HG02571 (cell line): ENCODE results near the gene TRAF3IP1.
"Not testable (repeated sequence)": the region's sequence is repeated elsewhere in the genome, so short reads cannot be mapped to it uniquely, and the experiment has no call there.

Experiments used
- ATAC-seq: cut with Tn5 transposase; IDR thresholded peaks from one replicate; pipeline ENCODE4 v1.9.1; 2021; ENCODE audit warnings: mild to moderate bottlenecking, moderate library complexity; ENCODE audit not compliant: unreplicated experiment

TRAF3IP1 gene

GRCh38 chr2:238338710-238339394, 18.5 kb downstream of the TRAF3IP1 start:
- no peak for ATAC-seq

DNA sequence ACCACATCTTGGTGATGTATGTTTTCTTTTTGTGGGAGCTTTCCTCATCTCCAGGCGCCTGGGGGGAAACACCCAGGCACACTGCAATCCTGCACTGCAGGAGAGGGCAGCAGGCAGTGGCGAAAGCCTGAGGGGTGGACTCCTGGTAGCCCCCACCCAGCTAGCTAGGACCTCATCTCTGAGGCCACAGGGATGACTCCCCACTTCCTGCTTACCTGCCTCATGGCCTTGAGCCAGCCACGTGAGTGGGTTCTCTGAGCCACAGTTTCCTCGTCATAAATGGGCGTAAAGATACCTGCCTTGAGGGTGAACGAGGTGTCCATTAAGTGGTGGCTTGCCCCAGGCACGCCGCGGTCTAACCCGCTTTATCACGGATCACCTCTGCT, 19.1 kb downstream of the TRAF3IP1 start:
- no peak for ATAC-seq

DNA sequence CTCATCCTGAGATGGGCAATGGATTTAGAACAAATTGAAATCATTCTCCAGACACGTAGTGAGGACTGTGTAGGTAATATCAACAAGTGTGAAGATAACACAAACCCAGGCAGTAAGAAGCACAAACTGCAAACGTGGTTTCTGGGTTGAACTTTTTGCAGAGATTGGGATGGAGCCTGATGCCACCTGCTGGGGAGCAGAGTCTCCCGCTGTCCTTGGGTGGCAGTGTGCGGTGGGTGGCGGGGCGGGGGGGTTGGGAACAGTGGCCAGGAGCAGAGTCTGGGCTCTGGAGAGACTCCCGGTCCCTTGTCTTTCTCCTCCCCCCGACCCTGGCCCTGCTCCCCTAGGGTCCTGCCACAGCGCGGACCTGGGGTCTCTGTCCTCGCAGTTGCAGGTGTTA, 19.5 kb downstream of the TRAF3IP1 start:
- ATAC-seq = no peak

GRCh38 chr2:238341536-238341935, 21.2 kb downstream of the TRAF3IP1 start:
- no peak for ATAC-seq

GRCh38 chr2:238344035-238344434, 23.7 kb downstream of the TRAF3IP1 start:
- no peak for ATAC-seq

- ATAC-seq = no peak
Observed at GRCh38 chr2:238344517-238344916, 24.2 kb downstream of the TRAF3IP1 start.

DNA sequence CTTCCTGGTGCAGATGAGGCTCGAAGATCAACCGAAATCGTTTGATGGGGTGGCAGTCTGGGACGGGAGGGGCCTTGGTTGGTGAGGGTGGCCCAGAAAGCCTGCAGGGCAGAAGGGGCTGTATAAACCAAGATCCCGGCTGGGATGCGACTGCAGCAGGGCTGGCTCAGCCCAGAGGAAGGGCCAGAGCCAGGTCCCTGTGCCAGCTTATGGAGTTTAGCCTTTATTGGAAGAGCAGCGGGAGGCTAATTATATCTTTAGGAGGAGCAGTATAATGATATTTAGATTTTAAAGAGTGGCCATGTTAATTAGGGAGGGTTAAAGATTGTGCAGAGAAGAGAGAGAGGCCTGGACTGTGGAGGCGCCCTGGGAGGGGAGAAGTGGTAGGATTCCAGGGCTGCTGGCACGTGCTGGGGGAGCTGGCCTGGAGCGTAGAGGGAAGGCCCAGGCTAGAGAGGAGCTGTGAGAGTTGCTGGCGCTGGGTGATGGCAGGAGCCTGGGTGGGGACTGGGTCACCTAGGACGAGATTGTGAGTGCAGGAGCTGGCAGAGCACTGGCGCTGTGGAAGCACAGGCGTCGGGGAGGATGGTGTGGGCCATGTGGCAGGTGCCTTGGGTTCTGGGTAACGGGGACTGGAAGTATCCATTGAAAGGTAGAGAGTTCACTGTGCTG, 25.1 kb downstream of the TRAF3IP1 start:
- no peak for ATAC-seq

GRCh38 chr2:238346544-238346943, 26.2 kb downstream of the TRAF3IP1 start:
- no peak for ATAC-seq

- ATAC-seq = no peak
Observed at GRCh38 chr2:238350150-238350897, 30.0 kb downstream of the TRAF3IP1 start.

GRCh38 chr2:238351315-238351714, 31.0 kb downstream of the TRAF3IP1 start:
- no peak for ATAC-seq

- ATAC-seq = no peak
Observed at GRCh38 chr2:238352361-238352760, 32.0 kb downstream of the TRAF3IP1 start.

DNA sequence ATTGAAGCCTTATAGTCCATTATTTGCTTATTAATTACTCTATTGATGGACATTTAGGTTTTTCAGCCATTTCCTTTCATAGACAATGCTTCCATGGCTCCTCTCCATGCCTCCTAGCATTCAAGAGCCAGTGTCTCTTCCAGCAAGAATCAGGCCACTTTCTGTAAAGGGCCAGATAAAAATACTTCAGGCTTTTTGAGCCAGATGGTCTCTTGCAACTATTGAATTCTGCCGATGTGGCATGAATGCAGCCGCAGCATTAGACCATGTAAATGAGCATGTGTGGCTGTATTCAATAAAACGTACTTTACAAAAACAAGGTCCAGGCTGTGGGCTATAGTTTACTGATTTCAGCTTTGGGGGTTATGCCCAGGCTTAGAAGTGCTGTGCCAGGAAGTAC, 38.5 kb downstream of the TRAF3IP1 start:
- ATAC-seq = no peak

GRCh38 chr2:238359403-238359802, 39.1 kb downstream of the TRAF3IP1 start:
- ATAC-seq = no peak

DNA sequence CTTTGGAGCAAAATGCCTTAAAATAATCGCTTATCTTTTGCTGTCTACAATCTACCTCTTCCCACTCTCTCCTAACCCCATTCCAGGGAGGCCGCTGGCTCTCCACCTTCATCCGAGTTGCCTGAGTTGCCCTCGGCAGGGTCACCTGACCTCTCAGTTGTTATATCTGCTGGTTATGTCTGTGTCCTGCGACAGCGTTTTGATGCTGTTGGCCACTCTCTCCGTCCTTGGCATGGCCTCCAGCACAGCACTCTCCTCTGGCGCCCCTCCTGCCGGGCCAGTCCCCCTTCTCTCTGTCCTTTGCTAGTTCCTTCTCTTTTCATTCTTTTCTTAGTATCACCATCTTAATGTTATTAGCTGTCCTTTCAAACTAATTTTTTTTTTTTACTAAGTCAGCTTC, 41.6 kb downstream of the TRAF3IP1 start:
- ATAC-seq = no peak

DNA sequence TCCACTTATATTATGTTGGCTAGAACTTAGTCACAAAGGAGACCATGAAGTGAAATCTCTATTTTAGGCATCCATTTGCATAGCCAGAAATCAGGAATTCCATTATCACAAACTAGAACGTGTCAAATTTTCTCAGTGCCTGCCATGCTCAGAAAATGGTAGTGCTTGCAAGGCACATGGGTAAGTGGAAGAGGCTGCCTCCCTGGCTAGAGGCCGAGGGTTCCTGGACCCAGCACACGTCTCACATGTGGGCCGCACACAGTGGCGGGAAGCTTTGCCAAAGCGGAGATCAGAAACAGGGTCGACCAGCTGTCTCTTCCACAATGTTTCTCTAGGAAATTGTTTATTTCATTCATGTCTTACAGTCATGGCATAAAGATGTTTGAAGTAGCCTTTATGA, 42.3 kb downstream of the TRAF3IP1 start:
- ATAC-seq = no peak

DNA sequence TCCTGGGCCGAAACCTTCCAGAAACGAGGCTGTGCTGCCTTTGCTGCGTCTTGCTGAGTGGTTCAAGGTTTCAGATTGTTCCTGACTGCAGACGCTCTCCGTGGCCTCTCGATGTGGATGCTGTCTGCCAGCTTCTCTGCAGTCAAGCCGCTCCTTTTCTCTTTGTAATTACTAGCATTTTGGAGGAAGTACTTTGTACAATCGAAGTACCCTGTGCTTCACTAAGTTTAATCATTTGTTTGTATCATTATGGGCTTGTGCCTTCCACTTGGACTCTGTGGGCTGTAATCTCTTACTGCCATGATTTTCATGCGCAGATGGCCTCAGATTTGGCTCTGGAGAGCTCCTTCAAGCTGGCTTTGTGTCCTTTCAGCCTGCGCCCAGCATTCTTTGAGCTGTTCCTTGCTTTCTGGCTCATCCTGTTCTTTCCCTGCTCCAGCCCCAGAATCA, 49.3 kb downstream of the TRAF3IP1 start:
- ATAC-seq = no peak

DNA sequence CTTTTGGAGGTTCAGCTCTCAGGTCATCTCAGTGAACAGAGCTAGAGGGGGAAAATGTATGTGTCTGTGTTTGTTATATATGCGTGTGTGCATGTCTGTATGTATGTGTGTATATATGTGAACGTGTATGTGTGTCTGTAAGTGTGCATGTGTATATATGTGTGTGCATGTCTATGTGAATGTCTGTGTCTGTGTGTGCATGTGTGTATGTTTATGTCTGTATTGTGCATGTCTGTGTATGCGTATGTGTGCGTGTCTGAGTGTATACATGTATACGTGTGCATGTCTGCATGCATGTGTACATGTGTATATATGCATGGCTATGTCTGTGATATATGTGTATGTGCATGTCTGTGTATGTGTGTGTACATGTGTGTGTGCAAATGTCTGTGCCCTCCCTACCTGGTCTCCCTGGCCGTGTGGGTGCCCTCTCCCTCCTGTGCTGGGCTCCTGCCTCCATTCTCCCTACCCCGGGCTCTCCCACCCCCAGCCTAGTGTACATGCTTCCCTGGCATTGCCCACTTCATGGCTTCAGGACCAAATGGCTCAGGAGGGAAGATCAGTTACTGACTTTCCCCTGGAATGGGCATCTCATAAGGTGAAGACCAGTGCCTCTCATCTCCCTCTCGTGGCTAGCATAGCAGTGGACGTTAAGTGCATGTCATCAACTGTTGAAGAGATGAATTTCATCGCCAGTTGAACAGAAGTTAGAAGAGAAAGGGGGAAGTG, 49.9 kb downstream of the TRAF3IP1 start:
- ATAC-seq = no peak

- ATAC-seq = no peak
Observed at GRCh38 chr2:238370823-238371372, 50.6 kb downstream of the TRAF3IP1 start.

DNA sequence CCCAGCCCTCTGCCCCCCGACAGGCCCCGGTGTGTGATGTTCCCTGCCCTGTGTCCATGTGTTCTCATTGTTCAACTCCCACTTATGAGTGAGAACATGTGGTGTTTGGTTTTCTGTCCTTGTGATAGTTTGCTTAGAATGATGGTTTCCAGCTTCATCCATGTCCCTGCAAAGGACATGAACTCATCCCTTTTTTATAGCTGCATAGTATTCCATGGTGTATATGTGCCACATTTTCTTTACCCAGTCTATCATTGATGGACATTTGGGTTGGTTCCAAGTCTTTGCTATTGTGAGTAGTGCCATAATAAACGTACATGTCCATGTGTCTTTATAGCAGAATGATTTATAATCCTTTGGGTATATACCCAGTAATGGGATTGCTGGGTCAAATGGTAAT, 52.0 kb downstream of the TRAF3IP1 start:
- ATAC-seq = not testable (repeated sequence)

DNA sequence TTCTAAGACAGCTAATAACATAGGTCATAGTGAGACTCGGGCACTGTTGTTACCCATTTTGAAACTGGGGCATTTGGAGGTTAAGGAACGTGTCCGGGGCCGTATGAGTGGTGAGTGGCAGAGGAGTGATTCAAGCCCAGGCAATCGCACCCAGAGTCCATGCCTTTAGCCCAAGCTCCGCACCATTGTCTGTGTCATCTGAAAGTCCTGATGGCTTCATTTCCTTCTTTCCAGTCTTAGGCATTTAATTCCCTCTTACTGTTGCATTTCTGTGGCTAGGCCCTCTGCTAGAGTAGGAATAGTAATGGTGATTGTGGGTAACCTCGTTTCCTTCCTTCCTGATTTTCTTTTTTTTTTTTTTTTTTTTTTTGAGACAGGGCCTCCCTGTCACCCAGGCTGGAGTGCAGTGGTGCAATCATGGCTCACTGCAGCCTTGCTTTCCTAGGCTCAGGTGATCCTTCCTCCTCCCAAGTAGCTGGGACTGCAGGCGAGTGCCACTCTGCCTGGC, 56.6 kb downstream of the TRAF3IP1 start:
- no peak for ATAC-seq
